Measurements from ENCODE around the gene EARS2.
"Not testable (repeated sequence)": the region's sequence is repeated elsewhere in the genome, so short reads cannot be mapped to it uniquely, and the experiment has no call there.

EARS2 gene

GRCh38 chr16:23505671-23506605 lies 51.2 kb downstream of the EARS2 start:
- no peak for DNase-seq (ENCODE audit: low read depth in 3 of 3)

GRCh38 chr16:23505180-23505665 lies 51.9 kb downstream of the EARS2 start:
- no peak for DNase-seq (ENCODE audit: low read depth in 3 of 3)

- peak; percentile 72 to 82 (median 76) for DNase-seq (ENCODE audit: low read depth in 3 of 3)
Measured at GRCh38 chr16:23504453-23505179, 52.5 kb downstream of the EARS2 start.

GRCh38 chr16:23504076-23504452 lies 53.1 kb downstream of the EARS2 start:
- no peak for DNase-seq (ENCODE audit: low read depth in 3 of 3)

GRCh38 chr16:23502466-23502865 lies 54.7 kb downstream of the EARS2 start:
- no peak for DNase-seq (ENCODE audit: low read depth in 3 of 3)

GRCh38 chr16:23501291-23501690 lies 55.9 kb downstream of the EARS2 start:
- no peak for DNase-seq (ENCODE audit: low read depth in 3 of 3)

- no peak for DNase-seq (ENCODE audit: low read depth in 3 of 3)
Measured at GRCh38 chr16:23500862-23501225, 56.3 kb downstream of the EARS2 start.

GRCh38 chr16:23500212-23500861 lies 56.8 kb downstream of the EARS2 start:
- DNase-seq (ENCODE audit: low read depth in 3 of 3), result no peak

GRCh38 chr16:23499801-23500200 lies 57.3 kb downstream of the EARS2 start:
- no peak for DNase-seq (ENCODE audit: low read depth in 3 of 3)

GRCh38 chr16:23498863-23499262 lies 58.3 kb downstream of the EARS2 start:
- DNase-seq (ENCODE audit: low read depth in 3 of 3), result no peak

GRCh38 chr16:23497543-23497868 lies 59.6 kb downstream of the EARS2 start:
- no peak for DNase-seq (ENCODE audit: low read depth in 3 of 3)

GRCh38 chr16:23496821-23497542 lies 60.2 kb downstream of the EARS2 start:
- no peak for DNase-seq (ENCODE audit: low read depth in 3 of 3)

- no peak for DNase-seq (ENCODE audit: low read depth in 3 of 3)
Measured at GRCh38 chr16:23495671-23496070, 61.5 kb downstream of the EARS2 start.

GRCh38 chr16:23494188-23494587 lies 63.0 kb downstream of the EARS2 start:
- no peak for DNase-seq (ENCODE audit: low read depth in 3 of 3)

- DNase-seq (ENCODE audit: low read depth in 3 of 3), result no peak
Measured at GRCh38 chr16:23491490-23492391, 65.4 kb downstream of the EARS2 start.

GRCh38 chr16:23486480-23486879 lies 70.7 kb downstream of the EARS2 start:
- no peak for DNase-seq (ENCODE audit: low read depth in 3 of 3)

- DNase-seq (ENCODE audit: low read depth in 3 of 3), result no peak
Measured at GRCh38 chr16:23485841-23486240, 71.3 kb downstream of the EARS2 start.

- no peak for DNase-seq (ENCODE audit: low read depth in 3 of 3)
Measured at GRCh38 chr16:23485257-23485614, 71.9 kb downstream of the EARS2 start.

- no peak for DNase-seq (ENCODE audit: low read depth in 3 of 3)
Measured at GRCh38 chr16:23484510-23485256, 72.5 kb downstream of the EARS2 start.

- DNase-seq (ENCODE audit: low read depth in 3 of 3), result not testable (repeated sequence)
Measured at GRCh38 chr16:23483492-23483891, 73.7 kb downstream of the EARS2 start.

All from stimulated activated CD4-positive, alpha-beta T cell treated with anti-CD3 and anti-CD28 coated beads, TNF-alpha, amount 100 ng/mL, for 48 hours (primary cell).